HFF-Myc (cell line): ENCODE results near the gene NCOR2.

Source experiments
- DNase-seq: peaks from one replicate; pipeline ENCODE4 v3.0.0-alpha.2; 2011; ENCODE audit warnings: low read depth; ENCODE audit errors: extremely low read depth
- H3K4me3 ChIP-seq: replicated peaks from 2 replicates; pipeline ENCODE4 v1.5.1; 2011; ENCODE audit warnings: low read depth, mild to moderate bottlenecking, control low read depth, low read length
- TF ChIP-seq, protein P1 (sequence below): IDR thresholded peaks from 2 replicates; pipeline ENCODE4 v1.5.1; 2012; ENCODE audit warnings: mild to moderate bottlenecking, low read depth, low read length, control low read depth; ENCODE audit errors: missing control alignments

Gene NCOR2

DNA sequence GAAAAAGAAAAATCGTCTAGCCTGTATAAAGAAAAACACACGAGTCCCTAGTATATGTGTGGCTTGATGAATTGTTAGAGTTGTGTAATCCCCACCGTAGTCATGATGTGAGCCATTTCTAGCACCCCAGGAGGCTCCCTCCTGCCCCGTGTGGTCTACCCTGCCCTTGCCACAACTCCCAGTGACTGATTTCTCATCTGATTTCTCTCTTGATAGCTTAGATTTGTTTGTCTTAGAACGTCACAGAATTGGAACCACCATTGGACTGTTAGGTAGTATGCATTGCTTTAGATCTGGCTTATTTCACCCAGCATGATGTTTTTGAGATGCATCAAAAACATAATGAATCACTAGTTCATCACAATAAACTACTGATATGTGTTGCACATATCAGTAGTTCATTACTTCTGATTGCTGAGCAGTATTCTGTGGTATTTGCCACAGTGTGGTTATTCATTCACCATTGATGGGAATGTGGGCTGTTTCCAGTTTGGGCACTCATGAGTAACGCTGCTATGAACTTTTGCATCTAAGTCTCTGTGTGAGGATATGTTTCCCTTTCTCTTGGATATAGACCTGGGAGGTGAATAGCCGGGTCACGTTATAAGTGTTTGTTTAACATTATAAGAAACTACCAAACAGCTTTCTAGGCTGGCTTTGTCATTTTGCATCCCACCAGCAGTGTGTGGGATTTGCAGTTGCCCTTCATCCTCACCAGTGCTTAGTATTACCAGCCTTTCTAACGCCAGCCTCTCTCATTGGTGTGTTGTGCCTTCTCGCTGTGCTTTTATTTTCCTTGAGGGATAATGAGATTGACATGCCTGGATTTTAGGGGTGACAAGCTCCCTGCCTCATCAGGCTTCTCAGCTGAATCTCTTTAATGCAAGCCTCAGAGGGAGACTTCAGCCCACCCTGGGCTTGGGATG is 31.9 kb upstream of the NCOR2 start:
- no peak for DNase-seq
- H3K4me3 ChIP-seq = no peak overlapping the region

DNA sequence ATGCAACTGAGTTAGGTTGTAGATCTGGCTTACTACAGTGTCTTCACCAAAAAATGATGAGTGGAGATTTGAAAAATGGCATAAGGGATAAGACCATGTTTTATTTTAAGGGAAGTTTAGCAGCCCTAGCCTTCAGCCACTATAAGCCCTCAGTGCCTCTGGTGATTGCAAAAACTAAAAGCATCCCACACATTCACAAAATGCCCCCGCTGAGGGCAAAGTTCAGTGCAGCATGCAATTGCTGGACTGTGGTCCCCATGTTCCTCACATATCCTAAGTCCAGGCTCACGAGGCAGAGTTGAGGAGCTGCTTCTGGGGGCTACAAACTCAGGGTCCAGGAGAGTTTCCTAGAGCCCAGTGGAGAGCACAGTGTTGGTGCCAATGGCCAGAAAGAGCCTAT is 29.6 kb upstream of the NCOR2 start:
- H3K4me3 ChIP-seq = no peak overlapping the region
- no peak for DNase-seq
- TF ChIP-seq, protein P1, sequence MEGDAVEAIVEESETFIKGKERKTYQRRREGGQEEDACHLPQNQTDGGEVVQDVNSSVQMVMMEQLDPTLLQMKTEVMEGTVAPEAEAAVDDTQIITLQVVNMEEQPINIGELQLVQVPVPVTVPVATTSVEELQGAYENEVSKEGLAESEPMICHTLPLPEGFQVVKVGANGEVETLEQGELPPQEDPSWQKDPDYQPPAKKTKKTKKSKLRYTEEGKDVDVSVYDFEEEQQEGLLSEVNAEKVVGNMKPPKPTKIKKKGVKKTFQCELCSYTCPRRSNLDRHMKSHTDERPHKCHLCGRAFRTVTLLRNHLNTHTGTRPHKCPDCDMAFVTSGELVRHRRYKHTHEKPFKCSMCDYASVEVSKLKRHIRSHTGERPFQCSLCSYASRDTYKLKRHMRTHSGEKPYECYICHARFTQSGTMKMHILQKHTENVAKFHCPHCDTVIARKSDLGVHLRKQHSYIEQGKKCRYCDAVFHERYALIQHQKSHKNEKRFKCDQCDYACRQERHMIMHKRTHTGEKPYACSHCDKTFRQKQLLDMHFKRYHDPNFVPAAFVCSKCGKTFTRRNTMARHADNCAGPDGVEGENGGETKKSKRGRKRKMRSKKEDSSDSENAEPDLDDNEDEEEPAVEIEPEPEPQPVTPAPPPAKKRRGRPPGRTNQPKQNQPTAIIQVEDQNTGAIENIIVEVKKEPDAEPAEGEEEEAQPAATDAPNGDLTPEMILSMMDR = no peak

More for the DNA sequence above, 31.9 kb upstream of the NCOR2 start:
- TF ChIP-seq, protein P1 = no peak

DNA sequence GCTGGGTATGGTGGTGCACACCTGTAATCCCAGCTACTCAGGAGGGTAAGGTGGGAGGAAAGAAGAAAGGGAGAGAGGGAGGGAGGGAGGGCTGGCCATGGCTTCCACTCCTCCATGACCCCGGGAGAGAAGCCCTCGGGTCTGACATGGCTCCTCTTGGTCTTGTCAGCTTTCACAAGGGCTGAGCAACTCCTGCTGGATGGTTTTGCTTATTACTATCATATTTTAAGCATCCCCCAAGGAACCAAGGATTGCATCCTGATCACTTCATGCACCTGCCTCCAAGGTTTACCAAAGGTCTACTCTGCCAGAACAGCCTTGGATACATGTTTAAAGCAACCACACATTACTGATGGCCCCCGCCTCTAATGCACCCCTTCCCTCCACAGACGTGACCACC is 28.0 kb upstream of the NCOR2 start:
- DNase-seq = no peak
- H3K4me3 ChIP-seq = no peak overlapping the region
- TF ChIP-seq, protein P1 = no peak

DNA sequence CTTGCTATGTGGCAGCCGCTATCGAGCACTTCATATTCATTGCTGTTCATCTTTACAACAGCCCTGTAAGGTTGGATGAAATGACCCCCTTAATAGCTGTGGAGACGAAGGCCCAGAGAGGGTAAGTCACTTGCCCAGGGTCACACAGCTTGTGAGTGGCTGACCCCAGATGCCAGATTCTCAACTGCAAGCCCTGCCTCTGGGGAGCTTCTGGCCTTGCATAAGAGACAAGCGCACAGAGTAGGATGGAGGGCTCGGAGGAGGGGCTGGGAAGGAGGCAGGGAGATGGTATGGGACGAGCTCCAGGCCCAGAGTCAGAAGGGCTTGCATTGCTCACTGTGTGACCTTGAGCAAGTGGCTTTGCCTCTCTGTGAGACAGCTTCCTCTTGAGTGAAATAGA is 27.4 kb upstream of the NCOR2 start:
- no peak for DNase-seq
- H3K4me3 ChIP-seq = no peak overlapping the region
- TF ChIP-seq, protein P1 = no peak

DNA sequence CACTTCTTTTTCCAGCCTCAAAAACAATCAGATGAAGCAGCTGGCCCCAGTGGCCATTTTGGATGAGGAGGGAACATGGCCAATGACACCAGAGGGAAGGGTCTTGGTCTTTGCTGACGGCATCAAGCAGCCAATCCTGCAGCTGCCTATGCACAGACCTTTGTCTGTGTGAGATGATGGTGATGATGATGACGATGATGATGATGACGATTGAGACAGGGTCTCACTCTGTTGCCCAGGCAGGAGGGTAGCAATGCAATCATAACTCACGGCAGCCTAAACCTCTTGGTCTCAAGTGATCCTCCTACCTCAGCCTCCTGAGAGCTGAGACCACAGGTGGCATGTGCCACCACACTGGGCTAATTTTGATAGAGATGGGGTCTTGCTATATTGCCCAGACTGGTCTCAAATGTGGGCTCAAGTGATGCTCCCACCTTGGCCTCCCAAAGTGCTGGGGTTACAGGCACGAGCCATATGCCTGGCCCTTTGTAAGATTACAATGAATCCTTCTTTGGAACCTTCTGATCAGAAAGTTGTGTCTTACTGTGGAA is 26.5 kb upstream of the NCOR2 start:
- no peak overlapping the region for H3K4me3 ChIP-seq
- DNase-seq = no peak
- TF ChIP-seq, protein P1 = no peak

DNA sequence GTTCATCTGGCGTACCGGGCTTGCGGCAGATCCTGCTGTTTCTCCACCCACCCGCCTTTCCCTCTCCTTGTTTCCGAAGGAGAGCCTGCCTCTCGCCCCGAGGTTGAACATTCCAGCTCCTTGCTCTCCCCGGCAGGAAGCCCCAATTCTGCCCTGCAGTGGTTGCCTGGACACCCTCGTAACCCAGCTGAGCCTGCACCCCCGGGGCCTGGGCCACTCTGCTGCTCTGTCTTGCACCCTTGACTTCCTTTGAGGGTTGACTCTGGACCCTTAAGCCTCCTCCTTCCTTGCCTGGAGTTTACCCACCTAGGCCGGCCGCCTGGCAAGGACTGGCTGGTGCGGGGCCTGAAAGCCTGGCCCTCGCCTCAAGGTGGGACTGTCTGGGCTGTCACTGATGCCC is 25.8 kb upstream of the NCOR2 start:
- no peak overlapping the region for H3K4me3 ChIP-seq
- TF ChIP-seq, protein P1 = no peak
- DNase-seq = no peak
